HEK293T (cell line): ENCODE data around the gene TSPAN18.

Source experiments
- BHLHE40 ChIP-seq: fragments of 450-650 bp; IDR thresholded peaks from 2 replicates; pipeline ENCODE4 v1.6.1; 2016; ENCODE audit warnings: mild to moderate bottlenecking, moderate library complexity, borderline replicate concordance
- FOXA1 ChIP-seq: fragments of 450-650 bp; IDR thresholded peaks from 2 replicates; pipeline ENCODE4 v1.6.1; 2016; ENCODE audit warnings: mild to moderate bottlenecking
- FOXK2 ChIP-seq: fragments of 450-650 bp; IDR thresholded peaks from 2 replicates; pipeline ENCODE4 v1.6.1; 2016; ENCODE audit warnings: mild to moderate bottlenecking
- L3MBTL2 ChIP-seq: fragments of 450-650 bp; conservative IDR thresholded peaks from 2 replicates; pipeline ENCODE4 v1.6.1; 2016; ENCODE audit warnings: mild to moderate bottlenecking
- NFRKB ChIP-seq: fragments of 450-650 bp; IDR thresholded peaks from 2 replicates; pipeline ENCODE4 v1.6.1; 2016; ENCODE audit warnings: mild to moderate bottlenecking, moderate library complexity
- SUZ12 ChIP-seq: fragments of 450-650 bp; IDR thresholded peaks from 2 replicates; pipeline ENCODE4 v1.6.1; 2016; ENCODE audit warnings: mild to moderate bottlenecking
- ZNF384 ChIP-seq: fragments of 450-650 bp; IDR thresholded peaks from 2 replicates; pipeline ENCODE4 v1.6.1; 2016

GRCh38 chr11:44966694-44967093, 239.9 kb downstream of the TSPAN18 start:
- no peak for TF ChIP-seq SUZ12
- no peak for TF ChIP-seq BHLHE40
- TF ChIP-seq ZNF384, result no peak
- no peak for TF ChIP-seq FOXK2
- no peak for TF ChIP-seq FOXA1
- no peak for TF ChIP-seq L3MBTL2
- no peak for TF ChIP-seq NFRKB
